ENCODE measurements around the gene SDS. TPM values are rescaled to one million over a fixed set of nuclear protein-coding genes. Genes with fewer than 3 reads are reported as not detected.

SDS gene
- total RNA-seq, 1 experiment from 2014 or later, result not detected

GRCh38 chr12:113370923-113371682 is 32.6 kb downstream of the SDS start:
- CTCF ChIA-PET, result no interaction called here
- BruUV-seq (replicated peaks), result no TSS peak
- POLR2A ChIA-PET (ENCODE audit: unreplicated experiment), result interaction anchor here (0.7 kb wide), 1 partner anchor 43 kb away, joined by 4 read pairs; no protein-coding TSS in a partner anchor

GRCh38 chr12:113369391-113369985 is 34.2 kb downstream of the SDS start:
- H2AFZ ChIP-seq, result no peak overlapping the region
- no peaks in the 10 kb centered on the region for H3F3A ChIP-seq (ENCODE audit: insufficient read depth, low read depth)
- no peak overlapping the region for H3K27ac ChIP-seq
- CTCF ChIA-PET, result no interaction called here
- POLR2A ChIA-PET (ENCODE audit: unreplicated experiment), result no interaction called here
- intact Hi-C loops (cut with micrococcal nuclease; ENCODE audit: unreplicated experiment), result no loop called here
- H3K4me1 ChIP-seq (replicated peaks; ENCODE audit: insufficient read depth), result no peaks in the 10 kb centered on the region
- H4K20me1 ChIP-seq (ENCODE audit: insufficient read depth), result no peaks in the 10 kb centered on the region; the same call in 1 of the 2 replicates
- no peaks in the 10 kb centered on the region for H3K36me3 ChIP-seq (ENCODE audit: low read depth)
- no peak overlapping the region for H3K4me2 ChIP-seq
- no peak overlapping the region for H3K4me3 ChIP-seq
- H3K9me3 ChIP-seq (ENCODE audit: insufficient read depth, low read depth), result no peaks in the 10 kb centered on the region
- no TSS peak for BruUV-seq (replicated peaks)
- H3K9me2 ChIP-seq (ENCODE audit: insufficient read depth), result no peaks in the 10 kb centered on the region
- H3K27me3 ChIP-seq (ENCODE audit: insufficient read depth, low read depth), result no peaks in the 10 kb centered on the region
- H3K79me2 ChIP-seq (ENCODE audit: low read depth), result no peaks in the 10 kb centered on the region
- no peak for DNase-seq
- TF ChIP-seq CTCF (conservative IDR thresholded peaks at IDR 0.05) (no peak), EZH2 (IDR thresholded peaks at IDR 0.05; ENCODE audit: low read depth) (no peak)

More at GRCh38 chr12:113370923-113371682, 32.6 kb downstream of the SDS start:
- H3K27ac ChIP-seq, result no peak overlapping the region
- H3K4me3 ChIP-seq, result no peak overlapping the region
- H3K4me2 ChIP-seq, result no peak overlapping the region
- no peaks in the 10 kb centered on the region; the same call in 1 of the 2 replicates for H4K20me1 ChIP-seq (ENCODE audit: insufficient read depth)
- no peaks in the 10 kb centered on the region for H3K9me3 ChIP-seq (ENCODE audit: insufficient read depth, low read depth)
- no peaks in the 10 kb centered on the region for H3K36me3 ChIP-seq (ENCODE audit: low read depth)
- H3K27me3 ChIP-seq (ENCODE audit: insufficient read depth, low read depth), result no peaks in the 10 kb centered on the region
- no peaks in the 10 kb centered on the region for H3F3A ChIP-seq (ENCODE audit: insufficient read depth, low read depth)
- H3K4me1 ChIP-seq (replicated peaks; ENCODE audit: insufficient read depth), result no peaks in the 10 kb centered on the region
- H2AFZ ChIP-seq, result no peak overlapping the region
- no peak for DNase-seq
- no peaks in the 10 kb centered on the region for H3K79me2 ChIP-seq (ENCODE audit: low read depth)
- TF ChIP-seq EZH2 (IDR thresholded peaks at IDR 0.05; ENCODE audit: low read depth) (no peak), CTCF (conservative IDR thresholded peaks at IDR 0.05) (no peak)
- intact Hi-C loops (cut with micrococcal nuclease; ENCODE audit: unreplicated experiment), result no loop called here
- H3K9me2 ChIP-seq (ENCODE audit: insufficient read depth), result no peaks in the 10 kb centered on the region

GRCh38 chr12:113368331-113368730 is 35.4 kb downstream of the SDS start:
- Histone ChIP-seq H3K9me3 (ENCODE audit: insufficient read depth, low read depth) (no peaks in the 10 kb centered on the region), H3F3A (ENCODE audit: insufficient read depth, low read depth) (no peaks in the 10 kb centered on the region), H3K9me2 (ENCODE audit: insufficient read depth) (no peaks in the 10 kb centered on the region), H2AFZ (no peak overlapping the region), H3K27me3 (ENCODE audit: insufficient read depth, low read depth) (no peaks in the 10 kb centered on the region), H3K4me1 (replicated peaks; ENCODE audit: insufficient read depth) (no peaks in the 10 kb centered on the region), H3K27ac (no peak overlapping the region), H3K36me3 (ENCODE audit: low read depth) (no peaks in the 10 kb centered on the region), H3K79me2 (ENCODE audit: low read depth) (no peaks in the 10 kb centered on the region), H4K20me1 (ENCODE audit: insufficient read depth) (no peaks in the 10 kb centered on the region; the same call in 1 of the 2 replicates), H3K4me3 (no peak overlapping the region), H3K4me2 (no peak overlapping the region)
- CTCF ChIA-PET, result no interaction called here
- intact Hi-C loops (cut with micrococcal nuclease; ENCODE audit: unreplicated experiment), result no loop called here
- TF ChIP-seq EZH2 (IDR thresholded peaks at IDR 0.05; ENCODE audit: low read depth), result no peak
- TF ChIP-seq CTCF (conservative IDR thresholded peaks at IDR 0.05), result no peak
- no peak for DNase-seq
- no TSS peak for BruUV-seq (replicated peaks)
- POLR2A ChIA-PET (ENCODE audit: unreplicated experiment), result no interaction called here

Measured in PC-9 (cell line).